Fibroblast of skin of right quadriceps (primary cell): ENCODE results near the gene ZNF423.

Experiments
- DNase-seq: peaks from one replicate; pipeline ENCODE4 v3.0.0-alpha.2; 2013

ZNF423 gene

DNA sequence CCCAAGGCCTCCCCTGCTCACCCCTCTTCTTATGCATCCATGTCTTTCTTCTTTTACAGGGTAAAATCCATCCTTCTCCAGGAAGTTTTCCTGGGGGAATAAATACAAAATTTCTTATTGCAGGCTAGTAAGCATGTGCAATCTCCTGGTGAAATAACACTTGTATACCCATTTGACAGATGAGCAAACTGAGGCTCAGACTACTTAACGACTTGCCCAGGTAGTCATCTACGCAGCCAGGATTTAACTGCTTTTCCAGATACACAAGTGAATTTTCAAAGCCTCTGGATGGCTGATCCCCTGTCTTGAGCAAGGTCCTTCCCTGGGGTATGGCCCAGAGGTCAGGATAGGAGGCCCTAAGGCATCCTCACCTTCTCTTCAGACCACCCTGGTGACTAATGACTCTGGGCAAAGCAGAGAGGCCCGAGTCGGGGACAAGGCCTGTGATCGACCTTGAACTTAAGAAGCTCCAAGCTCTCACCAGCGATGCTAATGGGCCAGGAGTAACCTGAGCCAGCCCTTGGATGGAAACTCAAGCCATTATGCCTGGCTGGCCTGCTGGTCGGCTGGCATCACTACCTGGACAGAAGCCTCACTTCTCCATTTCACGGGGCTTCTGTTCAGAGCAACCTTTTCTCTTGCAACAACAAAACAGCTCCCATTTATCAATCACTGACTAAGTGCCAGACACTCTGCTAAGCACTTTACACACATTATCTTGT, 33.1 kb downstream of the ZNF423 start:
- DNase-seq, result no peak

DNA sequence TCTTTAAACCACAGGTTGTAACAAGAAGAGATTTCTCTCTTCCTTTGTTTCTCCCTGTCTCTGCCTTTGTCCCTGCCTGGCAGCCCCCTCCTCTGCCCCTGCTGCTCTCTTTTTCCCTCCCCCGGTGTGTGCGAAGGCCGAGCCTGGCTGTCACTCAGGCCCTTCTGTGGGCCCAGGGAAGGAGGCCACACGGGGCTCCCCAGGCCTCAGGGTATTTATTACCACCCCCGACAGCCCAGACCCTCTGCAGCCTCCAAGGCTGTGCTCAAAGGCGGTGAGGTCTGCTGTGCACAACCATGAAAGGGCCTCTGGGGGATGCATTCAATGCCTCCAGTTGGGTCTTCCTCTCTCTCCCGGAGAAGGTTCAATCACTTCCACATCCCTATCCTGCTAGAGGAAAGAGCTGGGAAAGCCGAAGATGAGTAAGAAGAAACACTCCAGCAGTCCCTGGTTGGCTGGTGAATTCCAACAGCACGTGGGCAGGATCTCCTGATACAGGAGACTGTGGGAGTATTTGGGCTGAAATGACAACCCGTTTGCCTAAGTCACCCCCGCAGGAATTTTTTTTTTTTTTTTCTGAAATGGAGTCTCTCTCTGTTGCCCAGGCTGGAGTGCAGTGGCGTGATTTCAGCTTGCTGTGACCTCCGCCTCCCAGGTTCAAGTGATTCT, 34.2 kb downstream of the ZNF423 start:
- no peak for DNase-seq

- DNase-seq, result no peak
Observed at GRCh38 chr16:49821156-49821555, 34.8 kb downstream of the ZNF423 start.

DNA sequence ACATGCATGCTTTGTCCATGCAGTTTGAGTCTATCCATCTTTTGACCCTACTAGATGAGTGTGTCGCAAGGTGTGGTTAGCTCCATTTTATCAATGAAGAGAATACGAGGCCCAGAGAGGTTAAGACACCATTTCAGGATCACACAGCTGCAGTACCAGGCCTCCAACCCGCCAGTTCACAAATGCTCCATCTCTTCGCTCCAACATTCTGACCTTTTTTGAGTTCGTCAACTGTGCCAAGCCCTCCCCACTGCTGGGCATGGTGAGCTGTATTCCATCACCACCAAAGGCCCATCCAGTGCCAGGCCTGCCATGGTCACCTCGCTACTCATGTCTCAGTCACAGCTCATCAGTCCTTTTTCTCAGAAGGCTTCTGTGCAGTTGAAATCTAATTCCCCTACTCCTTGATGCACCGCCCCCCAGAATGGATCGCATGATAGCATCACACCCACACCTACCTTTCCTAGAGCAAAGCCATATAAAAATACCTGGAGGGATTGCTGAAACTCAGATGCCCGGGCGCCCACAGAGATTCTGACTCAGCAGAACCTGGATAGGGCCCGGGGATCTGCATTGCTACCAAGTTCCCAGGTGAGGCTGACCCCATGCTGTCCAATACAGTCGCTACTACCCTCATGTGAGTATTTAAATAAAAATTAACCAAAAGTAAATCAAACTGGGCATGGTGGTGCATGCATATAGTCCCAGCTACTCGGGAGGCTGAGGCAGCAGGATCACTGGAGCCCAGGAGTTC, 38.0 kb downstream of the ZNF423 start:
- no peak for DNase-seq

- DNase-seq, result no peak
Observed at GRCh38 chr16:49816875-49817274, 39.0 kb downstream of the ZNF423 start.

DNA sequence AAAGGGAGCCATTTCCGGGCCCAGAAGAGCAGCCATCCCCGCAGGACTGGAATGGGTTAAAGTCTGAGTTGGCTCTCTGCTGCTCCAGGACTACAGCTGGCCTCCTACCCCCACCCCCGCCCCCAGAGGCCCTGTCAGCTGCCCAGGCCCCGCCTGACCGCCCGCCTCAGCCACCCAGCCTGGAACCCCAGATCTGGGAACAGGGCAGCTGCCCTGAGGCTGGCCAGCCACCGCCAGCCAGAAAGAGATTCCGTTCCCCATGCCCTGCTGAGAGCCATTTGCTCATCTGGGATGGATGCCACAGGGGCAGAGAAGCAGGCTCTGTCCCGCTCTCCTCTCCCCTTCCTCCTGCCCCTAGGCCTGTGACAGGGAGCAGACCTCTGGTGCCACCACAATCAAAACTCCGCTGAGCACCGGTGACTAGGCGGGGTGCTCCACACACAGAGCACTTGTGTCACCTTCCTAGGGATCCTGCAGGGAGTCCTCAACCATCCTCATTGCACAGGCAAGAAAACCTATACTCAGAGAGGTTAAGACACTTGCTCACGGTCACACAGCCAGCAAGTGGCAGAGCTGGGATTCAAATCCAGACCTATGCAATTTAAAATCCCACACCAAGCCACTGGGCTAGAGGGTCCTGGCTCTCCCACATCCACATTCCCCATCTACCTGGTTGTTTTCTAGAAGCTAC, 44.1 kb downstream of the ZNF423 start:
- DNase-seq, result no peak

- no peak for DNase-seq
Observed at GRCh38 chr16:49810831-49811230, 45.1 kb downstream of the ZNF423 start.

DNA sequence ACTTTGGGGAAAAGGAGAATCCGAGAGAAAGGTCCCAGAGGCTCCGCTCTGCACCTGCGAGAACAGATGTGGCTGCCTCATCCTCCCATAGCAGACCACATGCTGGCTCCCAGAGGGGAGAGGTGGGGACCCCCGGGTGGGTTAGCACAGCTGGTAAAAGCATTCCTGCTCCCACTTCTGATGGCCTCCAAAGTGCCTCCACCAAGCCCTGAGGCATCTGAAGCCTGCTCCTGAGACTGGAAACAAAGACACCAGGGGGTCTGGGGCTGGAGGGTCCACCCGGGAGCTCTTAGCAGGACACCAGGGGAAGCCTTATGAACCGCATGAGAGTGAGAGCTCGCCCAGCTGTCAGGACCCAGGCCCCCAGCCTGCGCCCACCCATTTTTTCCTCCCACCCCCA, 46.4 kb downstream of the ZNF423 start:
- DNase-seq, result no peak

GRCh38 chr16:49809062-49809461, 46.9 kb downstream of the ZNF423 start:
- DNase-seq, result no peak

DNA sequence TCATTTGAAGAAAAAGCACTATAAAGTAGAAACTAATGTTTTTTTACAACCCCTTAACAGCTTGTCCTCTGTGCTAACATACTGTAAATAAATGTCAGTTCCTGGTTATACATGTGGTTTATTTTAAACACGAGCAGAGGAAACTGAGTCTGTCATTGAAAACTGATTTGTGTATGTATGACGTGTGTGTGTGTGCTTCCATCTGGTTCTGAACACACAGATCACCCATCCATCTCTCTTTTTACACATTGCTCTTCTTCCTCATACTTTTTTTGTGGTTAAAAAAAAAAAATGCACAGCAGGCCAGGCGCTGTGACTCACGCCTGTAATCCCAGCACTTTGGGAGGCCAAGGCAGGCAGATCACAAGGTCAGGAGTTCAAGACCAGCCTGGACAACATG, 49.5 kb downstream of the ZNF423 start:
- peak; percentile 85 for DNase-seq

DNA sequence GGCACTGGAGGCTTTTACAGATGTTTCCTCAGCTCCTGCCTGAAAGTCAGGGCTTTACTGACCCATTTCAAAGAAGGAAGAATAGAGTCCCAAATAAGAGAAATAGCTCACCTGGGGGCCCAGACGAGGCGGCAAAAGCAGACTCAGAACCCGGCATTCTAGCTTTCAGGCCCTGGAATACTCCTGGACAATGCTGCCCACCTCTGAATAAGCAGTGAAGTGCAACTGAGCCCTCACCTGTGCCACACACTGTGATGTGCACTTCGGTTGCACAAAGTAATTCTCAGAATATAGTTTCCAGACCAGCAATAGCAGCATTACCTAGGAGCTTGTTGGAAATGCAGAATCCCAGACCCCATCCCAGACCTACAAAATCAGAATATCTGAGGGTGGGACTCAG, 54.6 kb downstream of the ZNF423 start:
- no peak for DNase-seq

- DNase-seq, result no peak
Observed at GRCh38 chr16:49800876-49801275, 55.0 kb downstream of the ZNF423 start.

DNA sequence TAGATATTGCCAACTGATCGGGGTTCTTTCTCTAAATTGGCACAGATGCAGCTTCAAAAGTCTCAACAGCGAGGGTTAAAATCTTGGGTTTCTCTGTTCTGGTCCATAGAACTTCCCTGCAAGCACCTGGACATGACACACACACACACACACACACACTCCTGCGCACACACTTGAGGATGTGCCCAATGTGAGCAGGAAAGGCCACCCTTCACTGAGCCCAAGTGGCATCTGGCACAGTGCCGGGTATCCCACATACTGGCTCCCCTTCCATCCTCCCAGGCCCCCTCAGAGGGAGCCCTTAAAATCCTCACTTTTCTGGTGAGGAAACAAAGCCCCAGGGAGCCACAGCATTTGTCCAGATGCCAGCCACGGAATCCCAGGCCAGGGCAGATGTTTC, 55.5 kb downstream of the ZNF423 start:
- no peak for DNase-seq

GRCh38 chr16:49799172-49799571, 56.7 kb downstream of the ZNF423 start:
- peak; percentile 14 for DNase-seq

DNA sequence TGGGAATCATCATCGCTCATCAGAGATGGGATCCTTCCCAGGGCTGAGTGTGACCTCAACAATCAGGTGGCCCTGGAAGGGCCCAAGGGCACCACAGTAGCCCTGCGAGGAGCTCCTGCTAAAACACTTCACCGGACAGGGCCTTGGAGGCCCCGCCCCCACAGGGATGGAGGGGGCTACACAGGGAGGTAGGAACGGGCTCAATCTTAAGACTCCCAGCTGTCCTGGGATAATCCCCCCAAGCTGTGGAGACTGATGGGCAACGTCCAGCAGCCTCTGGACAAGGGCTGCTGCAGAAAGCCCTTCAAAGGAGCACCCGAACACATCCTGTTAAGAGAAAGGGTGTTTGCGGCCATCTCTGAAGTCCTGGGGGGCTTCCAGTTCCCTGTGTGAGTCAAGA, 60.4 kb downstream of the ZNF423 start:
- DNase-seq, result no peak

DNA sequence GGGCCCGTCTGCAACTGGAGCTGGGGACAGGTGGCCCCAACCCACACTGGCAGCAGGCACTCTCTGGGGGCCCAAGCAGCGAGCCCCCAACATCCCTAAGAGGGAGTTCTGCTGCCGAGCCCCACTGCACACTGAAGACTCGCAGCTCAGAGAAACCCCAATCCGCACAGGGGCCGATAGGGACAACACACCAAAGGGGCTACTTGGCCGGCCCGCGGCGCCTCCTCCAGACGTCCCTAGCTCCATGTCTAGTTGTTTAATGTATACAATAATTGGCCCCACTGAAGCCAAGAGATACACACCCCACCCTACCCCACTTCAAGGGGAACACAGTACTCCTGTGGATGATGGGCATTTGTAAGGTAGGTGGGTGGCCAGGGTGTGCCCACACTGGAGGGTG, 62.7 kb downstream of the ZNF423 start:
- no peak for DNase-seq

- DNase-seq, result no peak
Observed at GRCh38 chr16:49789616-49790015, 66.3 kb downstream of the ZNF423 start.

GRCh38 chr16:49788986-49789385, 66.9 kb downstream of the ZNF423 start:
- DNase-seq, result peak; percentile 81

GRCh38 chr16:49788572-49788971, 67.3 kb downstream of the ZNF423 start:
- DNase-seq, result no peak

DNA sequence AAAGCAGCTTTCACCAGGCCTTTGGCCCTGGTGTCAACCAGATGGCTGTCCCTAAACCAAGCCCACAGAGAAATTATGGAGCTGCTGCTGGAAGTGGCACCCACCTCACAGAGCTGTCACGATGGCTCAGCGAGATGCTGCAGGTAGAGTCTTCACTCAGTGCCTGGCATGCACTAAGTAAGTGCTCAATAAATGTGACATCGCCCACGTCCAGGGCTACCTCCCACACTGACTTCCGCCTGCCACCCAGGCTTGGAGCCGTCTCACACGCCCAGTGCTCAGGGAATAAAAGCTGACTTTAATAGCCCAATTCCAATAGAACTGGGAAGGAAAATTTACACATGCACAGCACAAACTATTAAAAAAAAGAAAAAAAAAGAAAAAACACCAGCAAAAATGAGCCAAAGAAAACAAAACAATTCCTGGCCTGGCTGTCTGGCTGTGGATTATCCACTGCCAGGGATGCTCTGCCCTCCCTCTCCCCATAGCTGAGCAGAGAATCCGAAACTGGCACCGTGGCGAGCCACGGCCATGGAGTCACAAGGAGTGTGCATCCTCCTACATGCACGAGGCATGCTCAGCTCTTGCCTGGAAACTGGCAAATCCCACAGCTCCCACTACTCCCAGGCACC, 68.9 kb downstream of the ZNF423 start:
- no peak for DNase-seq

GRCh38 chr16:49785970-49786369, 69.9 kb downstream of the ZNF423 start:
- DNase-seq, result no peak

GRCh38 chr16:49782405-49782804, 73.5 kb downstream of the ZNF423 start:
- DNase-seq, result no peak

- no peak for DNase-seq
Observed at GRCh38 chr16:49781401-49781800, 74.5 kb downstream of the ZNF423 start.
